LNCAP (cell line): ENCODE data around the gene ASTN2.

Experiments used
- TF ChIP-seq, protein P1 (sequence below): fragments of 450-650 bp; IDR thresholded peaks from 2 replicates; pipeline ENCODE4 v1.5.1; 2017; ENCODE audit warnings: mild to moderate bottlenecking

Gene ASTN2

DNA sequence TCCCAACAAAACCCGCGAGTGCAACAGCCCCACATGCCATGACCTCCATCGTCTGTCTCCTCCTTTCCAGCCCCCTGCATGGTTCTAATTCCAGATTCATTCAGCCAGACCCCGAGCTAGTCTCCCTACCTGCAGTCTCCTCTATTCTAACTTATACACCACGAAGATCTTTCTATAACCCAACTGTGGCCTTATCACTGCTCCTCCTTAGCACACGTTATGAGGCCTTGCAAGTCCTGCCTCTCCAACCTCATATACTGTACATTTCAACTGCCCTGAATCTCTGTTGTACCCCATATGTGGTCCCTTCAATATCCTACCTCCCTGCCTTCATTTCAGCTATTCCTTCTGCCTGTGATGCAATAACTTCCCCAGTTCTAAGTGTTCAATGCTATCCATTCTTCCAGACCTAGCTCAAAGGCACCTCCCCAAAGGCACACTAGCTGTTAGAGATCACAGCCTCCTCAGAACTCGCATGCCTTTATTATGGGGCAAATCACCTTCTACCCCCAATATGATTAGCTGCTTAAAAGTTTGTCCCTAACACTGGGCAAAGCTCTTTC, 942.8 kb downstream of the ASTN2 start:
- TF ChIP-seq, protein P1, sequence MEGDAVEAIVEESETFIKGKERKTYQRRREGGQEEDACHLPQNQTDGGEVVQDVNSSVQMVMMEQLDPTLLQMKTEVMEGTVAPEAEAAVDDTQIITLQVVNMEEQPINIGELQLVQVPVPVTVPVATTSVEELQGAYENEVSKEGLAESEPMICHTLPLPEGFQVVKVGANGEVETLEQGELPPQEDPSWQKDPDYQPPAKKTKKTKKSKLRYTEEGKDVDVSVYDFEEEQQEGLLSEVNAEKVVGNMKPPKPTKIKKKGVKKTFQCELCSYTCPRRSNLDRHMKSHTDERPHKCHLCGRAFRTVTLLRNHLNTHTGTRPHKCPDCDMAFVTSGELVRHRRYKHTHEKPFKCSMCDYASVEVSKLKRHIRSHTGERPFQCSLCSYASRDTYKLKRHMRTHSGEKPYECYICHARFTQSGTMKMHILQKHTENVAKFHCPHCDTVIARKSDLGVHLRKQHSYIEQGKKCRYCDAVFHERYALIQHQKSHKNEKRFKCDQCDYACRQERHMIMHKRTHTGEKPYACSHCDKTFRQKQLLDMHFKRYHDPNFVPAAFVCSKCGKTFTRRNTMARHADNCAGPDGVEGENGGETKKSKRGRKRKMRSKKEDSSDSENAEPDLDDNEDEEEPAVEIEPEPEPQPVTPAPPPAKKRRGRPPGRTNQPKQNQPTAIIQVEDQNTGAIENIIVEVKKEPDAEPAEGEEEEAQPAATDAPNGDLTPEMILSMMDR = no peak

DNA sequence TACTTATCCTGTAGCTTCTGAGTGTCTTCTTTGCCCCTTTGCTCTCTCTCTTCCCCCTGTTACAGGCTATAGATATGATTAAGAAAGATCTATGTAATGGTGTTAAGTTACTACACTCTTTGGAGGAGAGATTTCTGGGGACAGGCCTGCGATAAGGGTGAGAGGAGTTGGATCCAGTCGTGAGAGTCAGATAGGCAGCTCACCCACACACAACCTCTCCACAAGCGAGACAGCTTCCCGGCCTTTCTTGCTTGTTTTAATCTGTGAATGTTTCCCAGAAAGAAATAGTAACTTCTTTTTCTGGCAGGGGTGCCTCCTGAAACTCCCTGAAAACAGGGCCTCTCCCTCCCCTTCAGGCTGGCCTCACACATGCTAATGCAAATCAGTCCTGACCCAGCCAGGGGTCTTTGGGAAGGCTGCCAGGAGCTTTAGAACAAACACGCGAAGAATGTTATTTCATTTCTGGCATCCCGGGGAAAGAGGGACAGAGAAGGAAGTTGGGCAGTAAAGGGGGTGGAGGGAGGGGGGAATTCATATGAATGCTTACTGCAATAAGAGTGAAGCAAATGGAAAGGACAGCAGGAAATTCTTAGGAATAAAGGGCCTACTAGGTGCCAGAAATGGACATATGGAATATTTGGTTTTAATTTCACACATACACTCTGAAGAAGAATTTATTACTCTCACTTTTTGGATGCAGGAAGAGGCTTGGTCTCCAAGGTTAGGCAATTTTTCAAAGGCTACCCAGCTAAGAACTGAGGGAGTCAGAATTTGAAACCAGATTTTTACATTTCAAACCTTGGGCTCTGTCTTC, 943.6 kb downstream of the ASTN2 start:
- TF ChIP-seq, protein P1 = no peak

DNA sequence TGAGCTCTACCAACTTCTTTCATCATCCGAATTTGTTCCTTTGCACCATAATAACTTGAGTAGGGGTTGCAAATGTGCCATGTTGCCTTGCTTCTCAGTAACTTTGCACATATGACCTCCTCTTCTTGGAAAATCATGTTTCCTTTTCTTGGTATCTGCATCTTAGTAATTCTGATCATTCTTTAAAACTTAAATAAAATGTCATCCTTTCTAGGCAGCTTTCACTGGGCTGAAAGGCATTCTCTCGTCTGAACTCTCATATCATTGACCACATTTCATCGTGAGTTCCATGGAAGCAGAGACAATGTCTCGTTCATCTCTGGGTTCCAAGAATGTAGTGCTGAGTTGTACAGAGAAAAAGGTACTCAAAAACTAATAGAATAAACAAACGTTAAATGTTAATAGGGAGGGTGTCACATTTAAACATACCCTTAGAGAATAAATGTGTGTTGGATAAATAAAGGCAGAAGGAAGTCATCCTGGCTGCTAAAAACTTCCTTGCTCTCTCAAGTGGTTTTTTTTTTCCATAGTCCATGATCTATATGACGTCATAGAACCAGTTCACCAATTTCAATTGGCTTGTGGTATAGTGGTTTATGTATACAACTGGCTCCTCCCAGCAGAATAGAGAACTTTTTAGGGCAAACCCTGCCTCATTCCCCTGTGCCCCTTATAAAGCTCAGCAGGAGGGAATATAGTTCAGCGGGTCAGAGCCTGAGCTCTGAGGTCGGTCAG, 945.9 kb downstream of the ASTN2 start:
- TF ChIP-seq, protein P1 = no peak

DNA sequence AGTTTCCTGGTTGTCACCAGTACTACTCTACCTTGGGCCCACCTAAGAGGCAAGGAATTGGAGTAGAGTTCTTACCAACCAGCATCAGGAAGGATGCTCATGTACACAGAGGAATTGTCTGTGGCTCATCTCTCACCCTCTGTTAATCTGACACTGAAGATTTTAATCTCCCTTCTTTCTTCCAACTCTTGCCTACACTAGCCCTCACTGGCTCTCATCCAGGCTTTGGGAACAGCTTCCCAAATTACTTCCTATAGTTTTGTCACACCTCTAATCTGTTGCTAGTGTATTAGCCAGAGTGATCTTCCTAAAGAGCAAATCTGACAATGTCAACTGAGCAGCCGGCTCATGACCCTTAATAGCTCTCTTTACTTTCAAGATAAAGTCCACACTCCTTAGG, 946.5 kb downstream of the ASTN2 start:
- TF ChIP-seq, protein P1 = no peak

DNA sequence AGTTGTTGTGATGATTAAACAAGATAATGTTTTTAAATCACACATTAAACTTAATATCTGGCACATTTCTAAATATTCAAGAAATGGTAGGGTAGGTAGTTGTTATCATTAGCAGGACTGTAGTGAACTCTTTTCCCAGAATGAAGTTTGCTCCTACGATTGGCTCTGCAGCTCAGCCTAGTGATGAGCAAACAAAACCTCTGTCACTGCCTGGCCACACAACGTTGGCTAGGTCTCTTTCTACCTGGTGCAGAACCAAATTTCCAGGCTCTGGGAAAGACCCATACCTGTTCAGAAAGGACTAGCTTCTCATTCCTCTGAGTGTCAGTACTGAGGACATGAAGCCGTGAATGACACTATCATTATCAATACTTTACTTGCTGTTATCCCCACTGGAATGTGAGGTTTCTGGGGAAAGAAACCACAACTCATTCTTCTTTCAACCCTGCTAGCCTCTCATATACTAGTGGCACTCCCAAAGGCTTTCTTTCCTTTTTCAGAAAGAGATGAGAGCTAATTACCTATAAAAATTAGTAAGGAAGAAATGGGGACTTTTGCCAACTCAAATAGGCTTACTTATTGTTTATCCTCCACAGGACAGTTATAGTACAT, 947.0 kb downstream of the ASTN2 start:
- TF ChIP-seq, protein P1 = no peak

DNA sequence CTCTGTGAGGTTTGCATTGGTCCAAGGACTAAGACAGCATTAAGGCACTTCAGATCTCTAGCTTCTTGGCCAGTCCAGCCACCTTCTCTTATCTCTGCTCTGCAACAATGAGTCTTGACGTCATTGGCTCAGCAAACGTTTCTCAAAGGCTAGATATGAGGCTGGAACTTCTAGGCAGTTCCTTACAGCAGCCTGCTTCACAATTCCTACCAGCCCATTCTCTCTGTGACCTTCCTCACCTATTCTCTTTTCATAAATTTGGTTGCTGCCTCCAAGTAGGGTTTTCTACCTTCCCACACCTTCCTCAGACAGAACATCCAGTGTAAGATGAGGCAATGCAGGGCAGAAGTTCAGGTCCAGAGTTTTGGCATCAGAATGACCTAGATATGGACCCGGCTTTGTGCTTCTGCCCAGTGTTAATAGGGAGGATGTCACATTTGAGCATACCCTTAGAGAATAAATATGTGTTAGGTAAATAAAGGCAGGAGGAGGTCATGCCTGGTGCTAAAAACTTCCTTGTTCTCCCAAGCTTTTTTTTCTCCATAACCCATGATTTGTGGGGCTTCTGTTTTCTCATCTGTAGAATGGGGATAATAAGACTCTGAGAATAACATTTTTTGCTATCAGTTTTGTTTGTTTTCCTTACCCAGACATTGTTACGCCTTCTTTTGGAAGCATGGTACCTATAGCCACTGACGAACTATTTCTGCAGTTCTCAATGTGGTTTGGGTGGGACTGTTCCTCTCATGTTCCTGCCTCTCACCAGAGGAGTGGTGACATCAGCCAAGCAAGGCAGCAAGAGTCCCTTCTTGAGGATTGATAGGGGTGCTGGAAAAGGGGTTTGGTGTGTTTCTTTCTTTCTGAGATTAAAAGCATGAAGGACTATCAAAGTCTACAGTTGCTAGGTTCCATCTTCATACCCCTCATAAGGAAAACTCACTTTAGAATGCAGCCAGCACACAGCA, 948.3 kb downstream of the ASTN2 start:
- TF ChIP-seq, protein P1 = no peak
